MV-4-11 (cell line): ENCODE measurements around the gene SMG7.

ENCODE experiments used
- DNase-seq: peaks from one replicate; lab custom pipeline; 2025; lab: John Stamatoyannopoulos, UW

SMG7 gene

DNA sequence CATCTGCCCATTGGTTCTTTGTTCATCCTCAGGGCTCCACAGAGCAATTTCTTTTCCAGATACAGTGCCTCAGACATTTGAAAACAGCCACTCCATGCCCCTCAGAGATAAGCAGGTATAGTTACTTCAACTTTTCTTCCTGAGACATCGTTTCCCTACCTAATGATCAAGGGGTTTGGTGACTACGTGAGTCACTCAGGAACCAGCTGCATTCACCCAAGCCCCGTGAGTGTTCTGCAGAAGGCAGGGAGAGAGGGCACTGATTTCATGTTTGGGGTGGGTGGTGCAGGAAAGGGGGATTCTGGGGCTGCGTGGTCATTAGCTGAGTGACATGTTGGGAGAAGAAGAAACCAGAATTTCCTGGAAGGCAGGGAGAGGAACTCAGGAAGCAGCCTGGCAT is 93.0 kb downstream of the SMG7 start:
- DNase-seq: no peak

DNA sequence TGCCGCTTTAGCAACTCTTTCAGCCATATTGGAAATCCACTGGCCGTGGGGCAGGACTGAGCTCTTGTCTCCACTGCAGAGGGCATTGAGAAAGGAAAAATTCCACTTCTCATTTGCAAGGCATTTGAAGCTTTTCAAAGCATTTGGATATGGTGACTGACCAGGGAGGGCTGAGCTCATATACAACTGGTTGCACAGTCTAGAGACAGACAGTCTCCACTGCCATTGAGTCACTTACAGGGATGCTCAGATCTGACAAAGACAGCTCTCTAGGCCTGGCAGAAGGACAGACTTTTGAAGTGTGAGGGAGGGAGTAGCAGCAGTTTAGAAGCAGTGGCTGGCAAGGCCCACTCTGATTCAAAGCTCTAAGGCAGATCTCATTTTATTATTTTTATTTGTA is 93.7 kb downstream of the SMG7 start:
- no peak for DNase-seq

DNA sequence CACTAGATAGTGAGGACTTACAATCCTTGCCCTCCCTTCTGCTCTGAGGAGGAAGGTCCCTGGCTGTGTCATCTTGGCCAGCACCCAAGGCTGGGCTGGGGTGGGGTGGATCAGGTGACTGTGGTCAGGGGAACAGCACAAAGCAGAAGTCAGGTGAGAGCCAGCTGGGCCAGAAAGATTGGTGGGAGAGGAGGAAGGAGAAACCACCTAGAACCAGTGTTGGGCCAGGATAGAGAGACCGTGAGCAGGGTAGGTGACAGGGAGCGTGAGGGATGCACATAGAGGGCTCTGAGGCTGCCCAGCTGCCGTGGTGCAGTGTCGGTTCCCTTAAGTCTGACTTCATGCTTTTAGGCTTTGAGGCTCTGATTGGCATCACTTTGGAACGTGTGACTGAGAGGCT is 95.3 kb downstream of the SMG7 start:
- peak; percentile 50 for DNase-seq

DNA sequence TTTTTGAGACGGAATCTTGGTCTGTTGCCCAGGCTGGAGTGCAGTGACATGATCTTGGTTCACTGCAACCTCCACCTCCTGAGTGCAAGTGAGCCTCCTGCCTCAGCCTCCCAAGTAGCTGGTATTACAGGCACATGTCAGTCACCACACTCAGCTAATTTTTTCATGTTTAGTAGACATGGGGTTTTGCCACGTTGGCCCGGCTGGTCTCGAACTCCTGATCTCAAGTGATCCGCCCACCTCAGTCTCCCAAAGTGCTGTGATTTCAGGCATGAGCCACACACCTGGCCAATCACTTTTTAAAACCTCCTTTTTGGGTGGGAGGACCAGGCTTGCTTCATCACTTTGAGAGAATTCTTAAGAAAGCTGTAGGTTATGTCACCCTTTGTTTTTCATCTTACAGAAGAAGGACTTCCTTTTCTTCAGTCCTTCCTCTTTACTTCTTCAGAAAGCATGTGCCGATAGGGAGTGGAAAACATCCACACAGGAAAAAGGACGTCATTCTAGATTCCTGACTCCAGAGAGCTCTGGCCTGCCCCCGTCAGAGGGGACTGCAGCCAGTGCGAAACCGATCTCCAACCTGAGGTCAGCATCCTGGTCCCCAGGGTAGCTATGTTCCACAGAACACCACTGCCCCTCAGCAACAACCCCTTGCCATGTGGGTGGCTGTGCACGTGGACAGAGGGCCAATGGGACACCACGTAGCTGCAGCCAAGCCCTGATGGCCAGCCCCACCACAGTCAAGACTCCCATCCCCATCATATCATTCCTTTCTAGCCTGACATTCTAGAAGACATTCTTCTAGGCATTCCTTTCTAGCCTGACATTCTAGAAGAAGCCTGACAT is 96.1 kb downstream of the SMG7 start:
- DNase-seq: peak; percentile 57

DNA sequence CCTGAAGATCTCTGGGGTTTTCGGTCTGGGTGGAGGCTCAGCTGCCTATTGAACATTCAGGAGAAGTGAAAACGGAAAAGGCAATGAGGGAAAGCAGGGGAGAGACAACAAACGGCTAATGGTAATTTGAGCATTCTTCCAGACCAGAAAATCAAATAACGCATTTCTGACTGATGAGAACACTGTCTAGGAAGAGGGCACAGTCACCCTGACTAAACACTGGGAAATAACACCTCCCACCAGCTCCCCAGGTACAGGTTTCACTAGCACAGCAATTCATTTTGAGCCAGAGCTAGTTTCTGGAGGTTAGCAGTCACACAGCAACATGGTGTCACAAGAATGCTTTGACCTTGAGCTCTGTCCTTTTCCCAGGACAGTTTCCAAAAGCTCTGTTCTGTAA is 96.8 kb downstream of the SMG7 start:
- no peak for DNase-seq

DNA sequence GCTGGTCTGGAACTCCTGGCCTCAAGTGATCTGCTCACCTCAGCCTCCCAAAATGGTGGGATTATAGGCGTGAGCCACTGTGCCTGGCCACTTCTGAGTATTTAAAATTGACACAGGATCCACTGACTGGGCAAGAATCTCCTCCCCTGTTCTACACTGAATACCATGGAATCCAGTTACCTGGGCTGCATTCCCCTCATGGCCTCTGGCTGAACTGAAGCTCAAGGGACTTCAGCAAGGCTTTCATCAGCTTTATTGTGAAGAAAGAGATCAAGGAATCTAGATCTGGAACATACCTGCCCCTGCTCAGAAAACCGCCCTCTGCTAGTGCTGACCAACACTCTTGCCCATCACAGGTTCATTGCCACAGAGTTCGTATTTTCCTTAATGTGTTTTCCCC is 97.5 kb downstream of the SMG7 start:
- no peak for DNase-seq

DNA sequence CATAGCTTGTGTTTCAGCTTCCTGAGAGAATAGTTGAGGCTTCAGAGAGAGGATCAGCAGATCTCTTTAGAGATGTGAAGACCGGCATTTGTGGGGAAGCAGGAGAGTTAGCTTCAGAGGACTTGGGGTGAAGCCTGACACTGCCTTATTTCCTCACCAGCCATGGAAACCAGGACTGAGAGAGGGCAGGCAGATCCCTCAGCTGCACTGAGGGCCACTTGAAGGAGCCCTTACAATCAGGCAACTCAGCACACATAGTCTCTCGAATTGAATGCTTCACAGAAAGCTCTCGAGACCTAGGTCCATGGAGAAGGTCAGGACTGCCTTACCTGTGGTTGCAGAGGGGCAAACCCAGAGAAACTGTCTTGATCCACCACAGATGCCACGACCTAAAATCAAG is 98.2 kb downstream of the SMG7 start:
- DNase-seq: no peak

DNA sequence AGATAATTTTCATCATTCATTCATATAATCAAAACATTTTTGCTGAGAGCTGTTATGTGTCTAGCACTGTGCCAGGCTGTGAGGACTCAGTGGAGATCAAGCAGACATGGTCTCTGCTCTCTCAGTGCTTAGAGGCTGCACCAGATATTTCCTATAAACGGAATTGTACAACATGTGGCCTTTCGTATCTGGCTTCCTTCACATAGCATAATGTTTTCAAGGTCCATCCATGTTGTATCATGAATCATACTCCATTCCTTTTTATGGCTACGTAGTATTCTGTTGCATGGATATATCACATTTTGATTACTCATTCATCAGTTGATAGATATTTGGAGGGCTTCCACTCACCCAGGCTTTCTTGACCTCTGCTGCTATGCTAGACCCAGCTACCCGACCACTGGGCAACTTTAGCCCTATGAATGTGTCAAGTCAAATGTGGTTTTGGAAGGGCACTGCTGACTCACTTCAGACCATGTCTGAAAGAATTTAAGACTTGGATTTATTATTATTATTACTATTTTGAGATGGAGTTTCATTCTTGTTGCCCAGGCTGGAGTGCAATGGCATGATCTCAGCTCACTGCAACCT is 99.5 kb downstream of the SMG7 start:
- no peak for DNase-seq

DNA sequence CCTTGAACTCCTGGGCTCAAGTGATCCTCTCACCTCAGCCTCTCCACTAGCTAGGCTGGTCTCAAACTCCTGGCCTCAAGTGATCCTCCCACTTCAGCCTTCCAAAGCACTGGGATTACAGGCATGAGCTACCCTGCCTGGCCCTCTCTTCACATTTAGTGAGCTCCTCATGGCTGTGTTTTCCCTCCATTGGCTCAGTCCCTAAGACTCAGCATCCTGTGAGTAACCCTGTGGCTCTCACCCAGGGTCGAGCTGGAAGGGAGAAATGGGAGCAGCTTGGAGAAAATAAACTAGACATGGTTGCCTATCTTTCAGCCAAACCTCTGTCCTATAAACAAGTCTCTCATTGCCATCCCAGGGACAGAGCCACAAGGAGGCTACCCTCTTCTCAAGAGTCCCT is 100.4 kb downstream of the SMG7 start:
- no peak for DNase-seq

DNA sequence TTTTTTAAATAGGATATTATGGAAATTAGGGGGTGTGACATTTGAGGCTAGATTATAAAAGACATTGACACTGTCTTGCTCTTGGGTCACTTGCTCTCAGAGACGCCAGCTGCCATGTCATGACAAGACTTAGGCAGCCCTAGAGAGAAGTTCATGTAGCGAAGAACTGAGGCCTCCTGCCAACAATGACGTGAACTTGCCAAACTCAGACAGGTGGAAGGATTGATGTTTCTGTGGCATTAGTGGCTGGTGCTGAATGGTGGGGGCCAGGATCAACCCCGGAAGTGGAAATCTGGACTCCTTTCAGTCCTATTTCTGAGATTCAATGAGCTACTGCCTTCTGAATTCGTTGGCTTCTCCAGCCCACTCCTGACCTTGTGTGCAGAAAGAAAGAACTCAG is 103.3 kb downstream of the SMG7 start:
- DNase-seq: no peak

DNA sequence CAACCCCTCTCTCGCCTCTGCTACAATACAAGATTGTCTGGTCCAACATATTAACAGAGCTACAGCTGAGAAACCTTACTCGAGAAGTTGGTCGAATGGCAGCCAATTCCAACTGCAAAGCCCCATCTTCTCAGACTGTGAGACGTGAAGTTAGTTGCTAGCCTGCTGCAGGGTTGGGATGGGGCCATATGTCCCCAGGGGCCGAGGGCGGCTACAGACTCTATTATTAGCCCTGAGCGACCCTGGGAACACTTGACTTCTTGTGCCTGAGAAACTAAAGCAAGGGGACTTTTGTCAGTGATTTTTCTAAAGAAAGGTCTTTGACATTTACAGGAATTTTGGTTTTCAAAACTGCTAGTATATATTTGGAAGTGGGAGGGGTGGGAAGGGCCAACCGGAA is 104.2 kb downstream of the SMG7 start:
- DNase-seq: no peak

DNA sequence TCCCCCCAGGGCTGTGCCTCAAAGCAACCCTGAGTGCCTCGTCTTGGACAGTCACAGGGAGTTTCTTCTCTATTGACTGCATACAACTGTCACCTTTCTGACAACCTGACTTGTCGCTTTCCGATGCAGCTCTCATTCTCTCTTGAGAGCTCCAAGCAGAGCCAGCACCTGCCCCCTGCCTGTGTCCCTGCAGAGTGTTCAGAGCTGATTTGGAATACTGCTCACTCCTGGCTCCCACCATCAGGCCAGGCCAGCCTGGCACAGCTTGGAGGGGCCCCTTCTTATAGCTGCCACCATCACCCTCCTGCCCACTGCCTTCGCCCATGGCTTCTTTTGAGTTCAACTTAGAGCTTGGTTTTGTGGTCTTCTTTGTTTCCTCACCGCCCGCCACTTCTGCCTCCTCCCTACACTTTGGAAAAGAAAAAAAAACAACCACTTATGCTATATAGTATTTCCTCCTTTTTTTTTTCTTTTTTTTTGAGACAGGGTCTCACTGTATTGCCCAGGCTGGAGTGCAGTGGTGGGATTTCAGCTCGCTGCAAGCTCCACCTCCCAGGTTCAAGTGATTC is 105.7 kb downstream of the SMG7 start:
- peak; percentile 82 for DNase-seq

DNA sequence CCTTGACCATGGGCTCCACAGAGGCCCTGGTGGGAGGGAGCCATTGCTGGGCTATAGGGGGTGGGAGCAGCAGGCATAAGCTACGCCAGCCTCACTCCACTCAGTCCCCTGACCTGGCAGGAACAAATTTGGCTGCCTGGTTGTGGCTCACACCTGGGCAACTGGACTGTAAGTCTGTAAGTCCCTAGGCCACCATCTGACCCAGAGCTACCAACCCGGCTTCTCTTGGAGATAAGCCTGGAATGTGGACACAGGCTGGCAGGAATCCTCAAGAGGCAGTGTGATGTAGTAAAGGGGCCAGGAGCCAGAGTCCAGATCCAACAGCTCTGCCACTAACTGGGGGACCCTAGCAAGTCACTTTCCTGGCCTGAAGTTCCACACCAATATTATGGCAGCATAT is 106.6 kb downstream of the SMG7 start:
- DNase-seq: no peak

DNA sequence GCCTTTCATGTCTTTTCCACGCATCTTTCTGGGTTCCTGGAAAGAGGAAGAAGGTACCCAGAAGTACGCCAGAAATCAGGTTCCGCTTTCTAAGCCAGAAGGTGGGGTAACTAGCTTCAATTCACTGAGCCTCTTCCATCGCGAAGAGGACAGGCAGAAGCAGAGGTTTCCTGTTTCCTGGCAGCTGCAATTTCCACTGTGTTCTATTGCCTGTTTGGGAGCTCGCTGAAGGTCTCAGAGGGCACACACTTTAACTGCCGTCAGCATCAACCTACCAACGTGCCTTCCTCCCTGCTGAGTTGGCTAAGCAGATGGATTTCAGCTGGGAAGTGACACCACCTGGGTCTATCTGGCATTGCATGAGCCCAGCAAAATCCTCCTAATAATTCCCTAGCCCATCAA is 108.0 kb downstream of the SMG7 start:
- peak; percentile 99 for DNase-seq

DNA sequence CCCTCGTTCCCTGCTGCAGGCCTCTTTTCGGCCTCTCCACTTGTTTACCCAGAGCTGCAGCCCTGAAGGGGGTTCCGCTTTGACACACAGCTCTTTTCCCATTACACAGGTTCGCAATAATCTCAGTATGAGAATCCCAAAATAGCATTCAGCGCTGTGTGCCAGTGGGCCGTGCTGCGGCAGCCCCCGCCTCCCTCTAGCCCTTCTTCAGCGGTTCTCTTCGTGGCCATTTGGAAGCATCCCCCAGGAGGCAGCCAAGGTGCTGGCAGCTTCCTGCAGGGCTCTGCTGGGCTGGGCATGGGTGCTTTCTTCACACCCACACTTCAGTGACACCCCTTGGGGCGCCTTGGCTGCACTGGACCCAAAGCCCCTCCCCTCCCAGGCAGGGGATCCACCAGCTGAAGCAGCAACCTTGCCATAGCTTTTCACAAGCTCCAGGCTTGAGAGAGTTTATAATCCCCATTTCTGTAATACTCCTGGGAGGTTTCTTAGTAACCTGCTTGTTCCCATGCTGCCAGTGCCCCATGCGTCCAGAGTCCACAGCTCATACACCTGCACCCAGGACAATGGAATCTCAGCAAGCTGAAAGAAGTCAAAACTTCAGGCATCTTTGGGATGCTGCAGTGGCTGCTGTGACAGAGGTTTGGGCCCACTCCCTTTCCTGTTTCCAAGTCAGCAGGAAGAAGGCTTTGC is 109.9 kb downstream of the SMG7 start:
- DNase-seq: no peak

DNA sequence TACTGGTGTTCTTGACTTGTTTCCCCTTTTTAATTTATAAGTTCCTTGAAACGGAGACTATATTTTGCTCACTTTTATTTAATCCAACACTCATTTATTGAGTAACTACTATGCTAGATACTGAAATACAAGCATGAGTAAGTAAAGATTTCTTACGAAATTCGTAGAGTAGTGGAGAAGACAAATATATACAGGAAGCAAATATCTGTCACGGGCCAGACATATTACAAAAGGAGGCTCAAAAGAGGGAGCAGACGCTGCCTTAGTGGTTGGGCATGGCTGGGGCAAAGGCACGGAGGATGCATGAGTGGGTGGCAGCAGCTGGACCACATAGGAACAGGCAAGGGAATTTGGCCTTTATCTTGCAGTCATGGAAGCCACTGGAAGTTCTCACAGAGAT is 111.2 kb downstream of the SMG7 start:
- peak; percentile 93 for DNase-seq

DNA sequence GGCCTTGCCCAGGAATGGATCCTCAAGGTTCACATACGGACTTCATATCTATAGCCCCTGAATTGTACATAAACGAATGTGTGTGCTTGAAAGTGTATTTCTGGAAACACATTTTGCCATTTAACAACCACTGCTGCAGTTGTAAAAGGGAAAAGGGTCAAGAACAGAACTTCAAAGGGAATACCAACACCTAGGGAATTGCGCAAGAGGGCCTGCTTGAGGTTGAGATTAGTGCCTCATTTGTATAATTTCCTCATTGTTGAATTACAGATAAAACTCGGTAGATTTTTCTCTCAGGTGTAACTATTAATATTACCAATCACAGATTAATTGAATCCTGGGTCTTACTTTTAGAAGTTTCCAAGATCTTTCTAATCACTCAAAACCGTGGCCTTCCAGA is 111.8 kb downstream of the SMG7 start:
- no peak for DNase-seq

DNA sequence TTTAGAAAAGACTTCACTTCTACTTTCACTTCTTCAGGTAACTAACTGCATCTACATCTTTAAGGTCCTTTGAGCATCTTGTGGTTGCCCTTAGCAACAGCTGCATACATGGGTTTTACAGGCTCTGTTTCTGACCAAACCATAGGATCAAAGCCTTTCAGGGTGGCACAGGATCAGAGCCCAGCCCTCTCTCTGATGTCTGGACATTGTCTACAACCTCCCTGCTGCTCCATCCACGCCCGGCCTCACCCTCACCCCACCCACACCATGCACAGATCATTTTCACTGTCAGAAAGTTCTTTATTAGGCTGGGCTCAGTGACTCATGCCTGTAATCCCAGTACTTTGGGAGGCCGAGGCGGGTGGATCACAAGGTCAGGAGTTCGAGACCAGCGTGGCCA is 112.7 kb downstream of the SMG7 start:
- peak; percentile 54 for DNase-seq

DNA sequence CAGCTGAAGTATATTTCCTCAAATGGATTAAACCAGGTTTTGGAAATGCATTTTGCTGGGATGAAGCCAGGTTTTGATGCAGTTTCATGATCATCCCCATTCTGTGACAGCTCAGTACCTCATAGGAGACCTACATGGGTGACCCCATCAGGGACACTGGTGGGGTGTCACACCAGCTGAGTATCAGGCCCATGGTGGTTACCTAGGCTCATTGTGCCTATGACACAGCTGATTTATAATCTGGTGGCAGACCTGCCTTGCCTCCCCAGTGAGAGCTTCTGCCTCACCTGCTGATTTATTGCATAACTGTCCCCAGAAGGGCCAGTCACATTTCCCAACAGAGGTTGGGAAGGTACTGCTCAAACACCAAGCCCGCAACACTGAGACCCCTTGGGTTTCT is 114.2 kb downstream of the SMG7 start:
- DNase-seq: no peak

DNA sequence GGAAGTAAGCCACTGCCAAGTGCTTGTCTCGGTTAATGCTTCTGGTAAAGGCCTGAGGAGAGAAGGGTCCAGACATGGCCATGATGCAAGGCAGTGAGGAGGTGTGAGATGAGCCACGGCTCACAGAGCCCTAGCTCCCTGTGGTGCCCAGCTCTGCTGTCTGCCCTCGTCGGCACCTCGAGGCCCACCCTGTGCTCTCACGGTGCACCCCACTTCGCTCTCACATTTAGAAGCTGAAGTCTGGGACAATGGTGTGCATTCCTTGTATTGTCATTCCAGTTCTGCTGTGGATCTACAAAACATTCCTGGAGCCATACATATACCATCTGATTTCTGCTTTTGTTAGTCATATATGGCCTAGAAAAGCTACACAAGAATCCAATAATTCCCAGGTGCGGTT is 114.6 kb downstream of the SMG7 start:
- no peak for DNase-seq

DNA sequence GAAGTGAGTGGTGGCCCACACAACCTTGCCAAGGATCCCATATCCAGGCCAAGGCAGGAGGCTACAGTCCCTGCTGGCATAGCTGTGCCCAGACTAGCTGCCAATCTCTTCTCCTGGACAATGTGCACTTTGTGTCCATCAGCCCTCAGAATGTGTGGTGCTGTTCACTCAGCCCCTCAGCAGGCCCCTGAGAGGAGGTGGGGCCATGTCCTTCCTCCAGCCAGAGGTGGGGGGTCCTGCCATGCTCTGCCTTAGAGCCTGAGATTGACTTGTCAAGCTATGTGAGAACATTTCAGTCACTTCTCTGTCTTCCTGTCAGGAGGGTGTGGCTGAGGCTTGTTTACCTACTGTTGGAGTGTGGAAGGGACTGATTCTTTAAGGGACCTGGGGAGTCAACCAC is 116.5 kb downstream of the SMG7 start:
- DNase-seq: no peak

DNA sequence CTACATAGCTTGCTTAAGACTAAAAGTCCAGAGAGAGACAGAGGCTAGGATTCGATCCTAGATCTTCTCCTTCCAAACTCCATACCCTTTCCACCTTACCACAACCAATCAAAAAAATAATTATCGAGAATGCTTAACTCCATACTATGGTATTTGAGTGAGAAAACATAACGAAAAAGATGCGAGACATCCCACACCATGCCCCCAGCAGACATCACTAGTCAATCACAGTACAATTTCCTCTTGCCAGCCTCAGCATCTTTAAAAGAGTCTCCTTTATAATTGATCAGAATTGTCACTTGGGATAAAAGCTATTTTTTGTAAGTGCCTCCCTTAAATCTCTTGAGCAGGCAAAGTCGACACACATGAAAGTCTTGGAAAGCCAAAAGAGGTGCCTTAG is 117.1 kb downstream of the SMG7 start:
- DNase-seq: no peak

DNA sequence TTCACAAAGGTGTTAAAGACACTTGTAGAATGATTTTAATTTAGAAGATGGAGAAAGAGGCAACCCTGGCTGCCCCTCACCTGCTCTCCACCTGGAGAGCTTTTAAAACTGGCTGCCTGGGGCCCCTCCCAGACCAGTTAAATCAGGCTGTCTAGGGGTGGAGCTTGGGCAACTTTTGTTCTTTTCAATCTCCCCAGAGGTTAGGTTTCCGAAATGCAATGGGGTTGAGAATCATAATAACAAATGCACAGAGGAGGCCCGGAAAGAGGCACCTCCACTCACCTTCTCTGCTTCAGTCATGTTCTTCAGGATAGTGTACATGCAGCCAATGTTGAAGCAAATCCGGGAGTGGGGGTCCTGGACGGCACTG is 117.6 kb downstream of the SMG7 start:
- no peak for DNase-seq
